Esophagus squamous epithelium (tissue), 4 donors: ENCODE results near the gene IGF2BP1.

Experiments
- POLR2A ChIP-seq, 4 donors: fragments of 450-650 bp; IDR thresholded peaks; one replicate each; pipeline ENCODE4 v1.6.1; 2017; ENCODE audit warnings: antibody characterized with exemption in 4 of 4, mild to moderate bottlenecking in 4 of 4, moderate library complexity in 3 of 4
- TF ChIP-seq, protein P1 (sequence below), 6 experiments: fragments of 450-650 bp in 4 of 6; fragments of 200-600 bp in 2 of 6; sonication (generic) in 2 of 6; IDR thresholded peaks; one replicate each; pipeline ENCODE4 v1.5.1; 2016 to 2019; ENCODE audit warnings: antibody characterized with exemption in 6 of 6, mild to moderate bottlenecking in 4 of 6, moderate library complexity in 4 of 6

DNA sequence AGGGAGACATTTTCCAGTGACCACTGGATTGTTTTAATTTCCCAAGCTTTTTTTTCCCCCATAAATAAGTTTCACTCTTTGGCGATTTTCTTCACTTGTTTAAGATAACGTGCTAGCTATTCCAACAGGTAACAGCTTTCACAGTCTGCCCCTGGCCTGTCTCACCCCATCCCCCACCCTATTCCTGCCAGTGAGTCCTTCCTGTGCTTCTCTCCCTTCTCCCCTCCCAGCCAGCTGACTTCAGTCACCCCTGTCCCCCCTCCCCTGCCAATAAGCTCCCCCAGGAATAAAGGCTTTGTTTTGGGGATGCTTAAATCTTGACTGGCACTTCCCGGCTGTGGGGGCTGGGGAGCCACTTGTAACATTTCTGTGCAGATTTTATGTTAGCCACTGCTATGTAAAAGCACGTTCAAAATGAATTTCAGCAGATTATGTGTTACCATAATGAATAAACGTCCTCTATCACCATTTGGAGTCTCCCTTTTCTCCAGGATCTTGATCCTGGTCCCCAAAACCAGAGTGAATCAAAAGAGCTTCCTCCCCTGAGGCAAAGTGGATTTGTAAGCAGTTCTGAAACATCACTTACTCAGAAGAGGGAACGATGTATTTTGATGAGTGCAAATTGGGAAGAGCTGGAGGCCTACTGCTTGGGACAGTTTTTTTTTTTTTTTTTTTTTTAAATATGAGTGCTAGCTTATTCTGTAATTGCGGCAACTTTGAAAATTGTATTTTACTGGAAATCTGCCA lies 58.2 kb downstream of the IGF2BP1 start:
- TF ChIP-seq, protein P1, sequence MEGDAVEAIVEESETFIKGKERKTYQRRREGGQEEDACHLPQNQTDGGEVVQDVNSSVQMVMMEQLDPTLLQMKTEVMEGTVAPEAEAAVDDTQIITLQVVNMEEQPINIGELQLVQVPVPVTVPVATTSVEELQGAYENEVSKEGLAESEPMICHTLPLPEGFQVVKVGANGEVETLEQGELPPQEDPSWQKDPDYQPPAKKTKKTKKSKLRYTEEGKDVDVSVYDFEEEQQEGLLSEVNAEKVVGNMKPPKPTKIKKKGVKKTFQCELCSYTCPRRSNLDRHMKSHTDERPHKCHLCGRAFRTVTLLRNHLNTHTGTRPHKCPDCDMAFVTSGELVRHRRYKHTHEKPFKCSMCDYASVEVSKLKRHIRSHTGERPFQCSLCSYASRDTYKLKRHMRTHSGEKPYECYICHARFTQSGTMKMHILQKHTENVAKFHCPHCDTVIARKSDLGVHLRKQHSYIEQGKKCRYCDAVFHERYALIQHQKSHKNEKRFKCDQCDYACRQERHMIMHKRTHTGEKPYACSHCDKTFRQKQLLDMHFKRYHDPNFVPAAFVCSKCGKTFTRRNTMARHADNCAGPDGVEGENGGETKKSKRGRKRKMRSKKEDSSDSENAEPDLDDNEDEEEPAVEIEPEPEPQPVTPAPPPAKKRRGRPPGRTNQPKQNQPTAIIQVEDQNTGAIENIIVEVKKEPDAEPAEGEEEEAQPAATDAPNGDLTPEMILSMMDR (IDR thresholded peaks at IDR 0.05), result no peak
- no peak for TF ChIP-seq POLR2A (IDR thresholded peaks at IDR 0.05)
